ENCODE measurements around the gene TAF9.
"Not testable (repeated sequence)": the region's sequence is repeated elsewhere in the genome, so short reads cannot be mapped to it uniquely, and the experiment has no call there.

Gene TAF9

GRCh38 chr5:69343083-69343482 lies 26.2 kb downstream of the TAF9 start:
- Histone ChIP-seq H3K9ac (no peak overlapping the region), H3K4me3 (ENCODE audit: low read depth, low read length) (no peak overlapping the region), H3K9me3 (ENCODE audit: control insufficient read depth, low read length) (no peaks in the 10 kb centered on the region), H3K4me2 (ENCODE audit: low read length) (no peak overlapping the region), H3K79me2 (no peaks in the 10 kb centered on the region), H3K27me3 (ENCODE audit: control insufficient read depth, insufficient read depth, low read length) (no peaks in the 10 kb centered on the region), H3K27ac (no peak overlapping the region), H3K4me1 (no peaks in the 10 kb centered on the region), H2AFZ (no peak overlapping the region), H3K36me3 (ENCODE audit: control insufficient read depth, insufficient read depth, low read length) (no peaks in the 10 kb centered on the region)
- TF ChIP-seq CTCF (IDR thresholded peaks at IDR 0.05): no peak

GRCh38 chr5:69341520-69342161 lies 27.7 kb downstream of the TAF9 start:
- Histone ChIP-seq H3K4me3 (ENCODE audit: low read depth, low read length) (no peak overlapping the region), H3K79me2 (no peaks in the 10 kb centered on the region), H3K27ac (no peak overlapping the region), H3K27me3 (ENCODE audit: control insufficient read depth, insufficient read depth, low read length) (no peaks in the 10 kb centered on the region), H2AFZ (no peak overlapping the region), H3K4me2 (ENCODE audit: low read length) (no peak overlapping the region), H3K9me3 (ENCODE audit: control insufficient read depth, low read length) (no peaks in the 10 kb centered on the region), H3K36me3 (ENCODE audit: control insufficient read depth, insufficient read depth, low read length) (no peaks in the 10 kb centered on the region), H3K9ac (no peak overlapping the region), H3K4me1 (no peaks in the 10 kb centered on the region)
- TF ChIP-seq CTCF (IDR thresholded peaks at IDR 0.05): no peak

- Histone ChIP-seq H3K4me1 (peaks cover 11% of the 10 kb centered on the region), H3K36me3 (ENCODE audit: control insufficient read depth, insufficient read depth, low read length) (no peaks in the 10 kb centered on the region), H3K9ac (no peak overlapping the region), H3K4me3 (ENCODE audit: low read depth, low read length) (no peak overlapping the region), H2AFZ (peak overlapping the region; percentile 89), H3K27ac (no peak overlapping the region), H3K79me2 (no peaks in the 10 kb centered on the region), H3K9me3 (ENCODE audit: control insufficient read depth, low read length) (no peaks in the 10 kb centered on the region), H3K4me2 (ENCODE audit: low read length) (no peak overlapping the region), H3K27me3 (ENCODE audit: control insufficient read depth, insufficient read depth, low read length) (no peaks in the 10 kb centered on the region)
- no peak for TF ChIP-seq CTCF (IDR thresholded peaks at IDR 0.05)
Measured at GRCh38 chr5:69335341-69335935, 33.9 kb downstream of the TAF9 start.

- H3K4me3 ChIP-seq (ENCODE audit: low read depth, low read length): no peak overlapping the region
- no peaks in the 10 kb centered on the region for H3K36me3 ChIP-seq (ENCODE audit: control insufficient read depth, insufficient read depth, low read length)
- H3K27ac ChIP-seq: no peak overlapping the region
- H3K79me2 ChIP-seq: no peaks in the 10 kb centered on the region
- H3K9me3 ChIP-seq (ENCODE audit: control insufficient read depth, low read length): no peaks in the 10 kb centered on the region
- H2AFZ ChIP-seq: peak overlapping the region; percentile 89
- H3K4me2 ChIP-seq (ENCODE audit: low read length): no peak overlapping the region
- H3K9ac ChIP-seq: no peak overlapping the region
- peak; percentile 88 for TF ChIP-seq CTCF (IDR thresholded peaks at IDR 0.05)
- H3K27me3 ChIP-seq (ENCODE audit: control insufficient read depth, insufficient read depth, low read length): no peaks in the 10 kb centered on the region
- peaks cover 15% of the 10 kb centered on the region for H3K4me1 ChIP-seq
Measured at GRCh38 chr5:69334793-69335268, 34.5 kb downstream of the TAF9 start.

- Histone ChIP-seq H2AFZ (peak overlapping the region; percentile 89), H3K4me1 (peaks cover 15% of the 10 kb centered on the region)
- not testable (repeated sequence) for H3K79me2 ChIP-seq; H3K27ac ChIP-seq; H3K27me3 ChIP-seq (ENCODE audit: control insufficient read depth, insufficient read depth, low read length); H3K9me3 ChIP-seq (ENCODE audit: control insufficient read depth, low read length); H3K4me2 ChIP-seq (ENCODE audit: low read length); H3K9ac ChIP-seq; H3K36me3 ChIP-seq (ENCODE audit: control insufficient read depth, insufficient read depth, low read length); H3K4me3 ChIP-seq (ENCODE audit: low read depth, low read length)
Measured at GRCh38 chr5:69333668-69334315, 35.5 kb downstream of the TAF9 start.

Measured in parathyroid adenoma (tissue), 2 donors.